AG04450 (cell line): ENCODE data around the gene MRGPRG. TPM values are rescaled to one million over a fixed set of nuclear protein-coding genes. Genes with fewer than 3 reads are reported as not detected.

ENCODE experiments used
- CTCF ChIA-PET: fragments of 300-600, 350-600 bp; formaldehyde crosslinking; extraction: SDS; loops from one replicate; lab custom pipeline; 2022; ENCODE audit warnings: antibody characterized with exemption, inconsistent platforms; lab: Charles Lee
- POLR2A ChIA-PET: fragments of 350-600 bp; formaldehyde crosslinking; extraction: SDS; loops from one replicate; lab custom pipeline; 2021; ENCODE audit warnings: antibody characterized with exemption, inconsistent platforms; lab: Yijun Ruan, JAX
- DNase-seq: peaks from one replicate; pipeline ENCODE4 v3.0.0-alpha.2; 2011; ENCODE audit warnings: low read depth, low spot score
- H3K27ac ChIP-seq: one replicate; pipeline ENCODE4 v1.5.1; 2012; ENCODE audit warnings: low read depth, low read length, control low read depth
- H3K27me3 ChIP-seq: one replicate; pipeline ENCODE4 v1.6.0; 2012; ENCODE audit warnings: low read length; ENCODE audit not compliant: control insufficient read depth, insufficient read depth
- H3K4me3 ChIP-seq: 2 replicates; pipeline ENCODE4 v1.5.1; 2011; ENCODE audit warnings: mild to moderate bottlenecking, low read depth, low read length, control low read depth
- H3K9me3 ChIP-seq: 2 replicates; pipeline ENCODE4 v1.5.1; 2012; ENCODE audit warnings: low read length; ENCODE audit not compliant: control insufficient read depth, insufficient read depth
- CTCF ChIP-seq: IDR thresholded peaks from 2 replicates; pipeline ENCODE4 v1.5.1; 2011; ENCODE audit warnings: low read depth, low read length, control low read depth, inconsistent platforms
- polyA plus RNA-seq: library from polyadenylated mRNA; depleted of rRNA; stranded (reverse); fragments of >200 nt; gene quantifications from 2 replicates; pipeline ENCODE4 v1.2.3, GENCODE V29; 2011

The MRGPRG gene
- polyA plus RNA-seq, 1 experiment: not detected

GRCh38 chr11:3243880-3244279, 25.3 kb upstream of the MRGPRG start:
- DNase-seq: no peak
- no peak for TF ChIP-seq CTCF
- ChIA-PET CTCF (no interaction called here), POLR2A (no interaction called here)
- no peaks in the 10 kb centered on the region for H3K9me3 ChIP-seq
- peaks cover 7% of the 10 kb centered on the region for H3K27me3 ChIP-seq
- no peak overlapping the region for H3K4me3 ChIP-seq
- H3K27ac ChIP-seq: no peak overlapping the region

GRCh38 chr11:3237119-3237518, 18.5 kb upstream of the MRGPRG start:
- Histone ChIP-seq H3K27me3 (peaks cover 28% of the 10 kb centered on the region), H3K4me3 (no peak overlapping the region), H3K9me3 (peaks cover 4% of the 10 kb centered on the region; the same call in 1 of the 2 replicates), H3K27ac (no peak overlapping the region)
- ChIA-PET CTCF (no interaction called here), POLR2A (no interaction called here)
- DNase-seq: no peak
- TF ChIP-seq CTCF: no peak

GRCh38 chr11:3234846-3235245, 16.2 kb upstream of the MRGPRG start:
- CTCF ChIA-PET: interaction anchor here (0.7 kb wide), 1 partner anchor 107 kb away, joined by 5 read pairs; no protein-coding TSS in a partner anchor
- no peak for TF ChIP-seq CTCF
- Histone ChIP-seq H3K9me3 (peaks cover 4% of the 10 kb centered on the region; the same call in 1 of the 2 replicates), H3K27ac (no peak overlapping the region), H3K27me3 (peaks cover 40% of the 10 kb centered on the region), H3K4me3 (no peak overlapping the region)
- DNase-seq: no peak
- POLR2A ChIA-PET: no interaction called here

GRCh38 chr11:3232956-3233355, 14.3 kb upstream of the MRGPRG start:
- ChIA-PET POLR2A (no interaction called here), CTCF (no interaction called here)
- no peak for DNase-seq
- no peak for TF ChIP-seq CTCF
- H3K9me3 ChIP-seq: peaks cover 8% of the 10 kb centered on the region; the same call in 1 of the 2 replicates
- no peak overlapping the region for H3K4me3 ChIP-seq
- peaks cover 35% of the 10 kb centered on the region for H3K27me3 ChIP-seq
- no peak overlapping the region for H3K27ac ChIP-seq

GRCh38 chr11:3231851-3232744, 13.5 kb upstream of the MRGPRG start, which contains the start of gene MRGPRE:
Gene MRGPRE (minus strand): TSS chr11:3232417. CDS start chr11:3228799, 3,618 bp downstream.
- Histone ChIP-seq H3K27ac (no peak within 1 kb of the TSS), H3K9me3 (peaks cover 8% of the 10 kb centered on the region; the same call in 1 of the 2 replicates), H3K27me3 (peaks cover 31% of the 10 kb centered on the region), H3K4me3 (no peak within 1 kb of the TSS)
- ChIA-PET POLR2A (no interaction called here), CTCF (no interaction called here)
- no peak for DNase-seq
- TF ChIP-seq CTCF: no peak
